KG1 (cell line): ENCODE results near the gene SOS2.

Experiments used
- DNase-seq: peaks from one replicate; lab custom pipeline; 2025; lab: John Stamatoyannopoulos, UW

Gene SOS2

DNA sequence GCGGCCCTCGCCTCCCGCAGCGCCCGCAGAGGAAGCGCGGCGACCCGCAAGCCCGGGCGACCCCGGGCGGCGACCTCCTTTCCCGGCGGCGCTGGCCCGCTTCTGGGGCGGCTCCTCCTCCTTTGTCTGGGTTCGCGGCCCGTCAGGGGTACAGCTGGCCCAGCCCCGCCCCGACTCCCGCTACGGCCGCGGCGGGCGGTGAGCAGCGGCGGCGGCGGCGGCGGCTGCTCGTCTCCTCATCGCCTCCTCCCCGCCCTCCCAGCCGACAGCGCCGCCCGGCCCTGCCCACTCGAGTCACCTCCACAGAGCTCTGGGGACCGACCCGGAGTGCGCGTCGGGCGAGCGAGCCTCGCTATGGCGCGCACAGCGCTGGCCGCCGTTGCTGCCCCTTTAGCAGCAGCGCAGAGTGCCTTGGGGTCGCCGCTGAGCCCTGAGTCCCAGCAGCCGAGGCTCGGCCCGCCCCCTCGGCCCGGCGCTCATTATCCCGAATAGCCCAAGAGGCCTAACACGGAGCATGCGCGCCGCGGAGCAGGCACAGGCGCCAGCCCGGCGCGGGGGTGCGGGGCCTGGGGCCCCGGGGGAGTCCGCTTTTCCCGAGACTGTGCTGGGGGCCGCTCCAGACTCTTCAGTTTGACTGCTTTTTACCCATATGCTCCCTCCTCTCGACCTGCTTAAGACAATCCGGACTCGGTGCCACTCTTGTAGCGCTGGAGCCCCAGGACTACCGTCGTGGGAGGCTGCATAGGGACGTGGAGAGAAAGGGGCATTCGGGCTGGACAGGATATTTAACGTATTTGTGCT lies at the start of gene SOS2:
Gene SOS2 (minus strand): TSS at position 104 of the 801 bp plus-strand sequence. CDS start 295 bp downstream, outside the sequence.
- peak; percentile 87 for DNase-seq

DNA sequence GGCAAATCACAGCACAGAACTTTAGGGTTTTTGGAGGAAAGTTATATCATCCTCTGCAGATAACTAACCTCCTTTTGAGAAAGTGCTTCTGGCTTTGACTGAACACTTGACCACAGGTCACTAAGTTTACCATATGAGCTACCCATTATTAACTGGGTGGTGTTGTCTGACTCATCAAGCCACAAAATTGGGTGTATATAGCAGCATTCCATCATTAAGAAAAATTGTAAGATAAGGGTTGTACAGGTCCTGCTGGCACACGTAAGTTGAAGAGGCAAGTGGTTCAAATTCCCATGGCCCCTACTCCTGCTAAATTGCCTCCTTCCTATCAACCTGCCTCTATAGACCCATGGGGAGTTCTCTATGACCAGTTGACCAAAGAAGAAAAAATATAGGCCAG lies 41.1 kb upstream of the SOS2 start:
- DNase-seq: no peak

DNA sequence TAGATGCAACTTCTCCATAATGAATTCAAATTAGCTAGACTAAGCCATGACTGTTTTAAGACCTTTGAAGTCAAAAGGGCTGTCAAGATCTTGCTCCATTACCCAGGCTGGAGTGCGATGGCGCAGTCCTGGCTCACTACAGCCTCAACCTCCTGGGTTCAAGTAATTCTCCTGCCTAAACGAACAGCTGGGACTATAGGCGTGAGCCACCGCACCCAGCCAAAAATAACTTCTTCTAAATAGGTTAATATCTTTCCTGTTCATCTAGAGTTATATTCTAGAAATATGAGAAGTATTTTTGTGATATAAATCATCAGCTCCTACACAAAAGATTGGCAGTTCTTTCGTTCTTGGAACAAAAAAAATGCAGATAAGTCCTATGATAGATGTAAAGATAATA lies 39.6 kb upstream of the SOS2 start:
- DNase-seq: no peak

DNA sequence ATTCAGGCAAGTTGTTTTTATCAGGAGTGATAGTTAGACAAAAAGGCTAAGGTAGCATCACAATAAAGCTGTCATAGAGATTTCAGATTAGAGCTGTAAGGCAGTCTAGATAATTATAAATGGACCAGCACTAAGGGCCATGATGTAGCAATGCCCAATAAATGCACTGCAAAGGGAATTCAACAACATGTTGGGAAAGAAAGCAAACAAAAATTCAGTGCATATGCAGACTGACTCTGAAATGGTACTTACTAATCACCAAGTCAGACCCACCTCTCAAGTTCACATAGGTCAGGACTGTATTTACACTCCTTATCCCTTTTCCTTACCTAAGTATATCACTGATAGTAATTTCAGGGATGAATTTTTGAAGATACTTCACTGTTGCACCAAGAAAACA lies 33.7 kb upstream of the SOS2 start:
- DNase-seq: no peak

DNA sequence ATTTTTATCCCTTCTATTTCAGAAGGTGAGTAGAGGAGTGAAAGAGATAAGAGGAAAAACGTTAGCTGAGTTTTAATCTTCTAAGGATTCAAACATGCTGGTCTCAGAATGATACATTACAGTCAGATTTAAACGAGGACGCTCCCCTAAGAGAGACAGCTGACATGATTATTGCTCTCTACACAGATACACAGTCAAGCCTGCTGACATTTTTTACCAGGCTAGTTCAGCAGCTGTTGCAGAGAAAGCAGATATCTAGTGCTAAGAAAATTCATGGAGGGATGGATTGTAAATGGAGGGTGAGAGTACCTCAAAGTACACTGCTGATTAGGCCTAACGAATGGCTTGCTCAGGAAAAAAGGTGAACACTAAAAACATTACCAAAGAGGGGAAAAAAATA lies 31.9 kb upstream of the SOS2 start:
- DNase-seq: no peak

DNA sequence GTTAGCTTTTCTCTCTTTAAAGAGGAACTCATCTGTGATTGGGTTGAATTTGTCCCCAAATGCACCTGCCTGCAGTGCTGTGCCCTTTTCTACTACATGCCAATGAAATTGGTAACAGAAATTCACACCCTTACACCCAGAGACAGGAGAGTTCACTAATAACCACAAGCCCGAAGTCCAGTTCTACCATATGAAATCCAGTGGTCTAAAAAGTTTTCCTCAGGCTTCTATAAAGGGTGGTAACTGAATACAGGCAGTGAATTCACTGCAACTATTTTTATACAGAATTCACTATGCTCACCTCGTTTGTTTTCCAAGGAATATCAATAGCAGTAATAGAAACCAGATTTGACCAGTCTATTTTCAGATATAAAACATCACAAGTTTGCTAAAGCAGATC lies 31.5 kb upstream of the SOS2 start:
- no peak for DNase-seq

DNA sequence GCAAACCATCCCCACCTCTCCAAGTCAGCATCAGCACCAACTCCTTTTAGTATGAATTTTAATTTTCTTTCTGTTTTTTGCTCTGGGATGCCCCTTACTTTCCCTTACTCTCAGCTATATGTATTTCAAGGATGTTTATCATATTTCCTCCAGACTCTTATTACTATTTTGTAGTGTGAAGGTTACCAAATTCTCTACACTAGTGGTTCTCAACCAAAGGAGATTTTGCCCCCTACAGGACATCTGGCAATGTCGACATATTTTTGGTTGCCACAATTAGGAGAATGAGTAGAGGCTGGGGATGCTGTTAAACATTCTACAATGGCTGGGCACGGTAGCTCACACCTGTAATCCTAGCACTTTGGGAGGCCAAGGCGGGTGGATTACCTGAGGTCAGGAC lies 29.1 kb upstream of the SOS2 start:
- no peak for DNase-seq

DNA sequence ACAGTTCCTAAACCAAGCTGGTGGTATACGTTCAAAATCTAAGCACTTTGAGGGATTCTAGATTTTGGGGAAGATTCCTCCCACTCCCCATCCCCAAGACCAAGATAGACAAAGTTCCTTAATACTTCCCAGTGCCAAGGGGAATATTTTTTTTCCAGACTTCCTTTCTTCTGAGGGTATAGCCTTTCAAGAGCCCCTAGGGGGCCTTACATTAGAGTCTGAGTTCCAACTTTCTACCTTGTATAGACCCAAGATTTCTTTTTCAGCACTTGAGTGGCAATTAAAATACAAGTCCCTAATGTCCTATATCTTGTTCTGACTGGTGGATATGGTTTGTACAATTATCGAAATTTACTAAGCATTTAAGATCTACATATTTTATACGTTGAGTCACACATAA lies 28.7 kb upstream of the SOS2 start:
- DNase-seq: no peak

DNA sequence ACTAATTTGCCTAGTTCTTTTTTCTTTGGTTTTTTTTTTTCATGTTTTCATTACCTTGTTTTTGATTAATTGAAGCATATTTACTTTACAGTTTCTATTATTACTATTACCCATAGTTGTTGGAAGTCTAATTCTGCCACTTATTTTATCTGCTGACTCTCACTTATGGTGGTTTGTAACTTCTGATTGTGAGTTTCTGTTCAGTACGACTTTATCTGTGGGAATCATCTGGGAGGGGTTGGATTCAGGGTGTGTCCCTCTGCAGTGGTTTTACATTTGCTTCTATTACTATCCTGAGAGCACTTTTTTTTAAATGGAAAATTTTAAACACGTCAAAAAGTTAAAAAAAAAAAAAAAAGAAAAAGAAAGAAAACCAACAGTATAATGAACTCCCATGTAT lies 26.4 kb upstream of the SOS2 start:
- DNase-seq: no peak

DNA sequence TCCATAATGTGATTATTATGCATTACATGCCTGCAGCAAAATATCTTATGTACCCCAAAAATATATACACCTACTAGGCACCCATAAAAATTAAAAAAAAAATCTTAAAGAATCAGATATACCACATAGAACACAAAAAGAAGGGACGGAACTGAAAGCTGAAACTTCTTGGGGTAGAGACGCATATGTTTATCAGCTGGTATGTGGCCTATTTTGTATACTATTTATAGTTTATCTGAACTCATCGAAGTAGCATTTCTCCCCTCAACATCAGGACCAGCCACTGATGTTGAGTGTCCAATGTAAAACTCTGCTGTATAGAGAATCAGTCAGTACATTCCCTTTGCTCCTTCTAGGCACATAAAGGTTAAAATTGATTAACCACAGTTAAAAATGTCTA lies 22.9 kb upstream of the SOS2 start:
- DNase-seq: no peak

DNA sequence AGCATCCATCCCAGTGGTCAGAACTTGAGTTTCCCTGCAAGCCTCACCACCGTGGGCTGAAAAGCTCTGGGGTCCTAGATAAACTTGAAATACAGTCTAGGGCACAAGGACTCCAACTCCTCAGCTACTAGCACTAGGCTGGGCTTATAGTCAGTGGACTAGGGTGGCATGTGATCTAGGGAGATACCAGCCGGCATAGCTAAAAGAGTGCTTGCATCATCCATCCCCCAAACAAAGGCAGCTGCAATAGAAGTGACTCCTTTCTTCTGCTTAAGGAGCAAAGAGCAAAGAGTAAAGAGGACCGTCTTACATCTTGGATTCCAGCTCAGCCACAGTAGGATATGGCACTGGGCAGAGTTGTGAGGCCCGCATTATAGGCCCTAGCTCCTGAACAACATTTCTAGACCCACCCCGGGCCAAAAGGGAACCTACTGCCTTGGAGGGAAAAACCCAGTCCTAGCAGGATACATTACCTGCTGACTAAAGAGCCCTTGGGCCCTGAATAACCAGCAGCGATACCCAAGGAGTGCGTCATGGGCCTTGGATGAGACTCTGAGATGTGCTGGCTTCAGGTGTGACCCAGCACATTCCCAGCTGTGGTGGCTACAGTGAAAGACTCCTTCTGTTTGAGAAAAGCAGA lies 17.9 kb upstream of the SOS2 start:
- DNase-seq: no peak

DNA sequence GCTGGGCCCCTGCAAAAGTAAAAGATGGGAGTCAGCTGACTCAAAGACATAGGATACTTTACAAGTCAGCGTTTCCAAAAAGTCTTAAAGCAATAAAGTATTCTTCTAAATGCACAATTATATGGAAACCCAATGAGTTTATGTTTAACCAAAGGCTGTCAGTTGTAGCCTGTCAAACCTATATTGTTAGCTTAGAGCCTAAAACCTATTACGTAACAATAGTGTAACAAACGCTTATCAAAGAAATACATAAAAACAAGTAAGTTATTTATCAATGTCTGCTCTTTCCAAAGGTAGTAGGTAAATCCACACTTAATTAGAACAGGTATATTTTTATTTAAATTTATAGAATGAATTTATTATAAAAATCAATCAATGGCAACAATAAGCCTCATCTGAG lies 15.9 kb upstream of the SOS2 start:
- no peak for DNase-seq

DNA sequence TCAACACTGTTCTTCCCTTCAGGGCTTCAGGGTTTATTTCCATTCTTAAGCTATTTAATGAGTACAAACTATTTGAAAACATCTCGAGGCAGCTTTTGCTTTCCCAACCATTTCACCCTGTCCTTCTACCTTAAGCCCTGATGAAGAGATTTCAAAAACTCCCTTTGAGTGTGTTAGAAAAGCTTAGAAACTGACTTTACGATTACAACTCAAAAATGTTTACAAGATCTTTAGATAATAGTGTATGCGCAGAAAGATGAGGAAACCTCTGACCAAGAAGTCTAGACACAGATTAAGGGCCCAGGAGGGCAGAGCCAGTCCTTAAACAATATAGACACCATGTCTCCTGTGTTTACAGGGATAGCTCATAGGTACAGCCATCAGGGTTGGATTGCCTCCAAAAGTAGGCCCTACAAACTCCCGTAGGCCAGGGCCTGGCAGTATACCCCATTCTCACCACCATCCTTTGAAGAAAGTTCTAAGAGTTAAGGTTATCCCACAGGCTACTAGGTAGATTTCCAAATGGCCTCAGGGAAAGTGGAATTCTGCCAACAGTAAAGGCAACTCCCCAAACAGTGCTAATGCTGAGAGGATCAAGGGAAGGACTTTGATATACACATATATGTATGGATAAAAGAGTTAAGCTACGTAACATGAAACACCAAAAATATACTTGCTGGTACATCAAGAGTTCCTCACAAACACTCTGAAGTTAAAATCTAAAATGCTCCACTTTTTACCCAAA lies 11.4 kb upstream of the SOS2 start:
- DNase-seq: no peak

DNA sequence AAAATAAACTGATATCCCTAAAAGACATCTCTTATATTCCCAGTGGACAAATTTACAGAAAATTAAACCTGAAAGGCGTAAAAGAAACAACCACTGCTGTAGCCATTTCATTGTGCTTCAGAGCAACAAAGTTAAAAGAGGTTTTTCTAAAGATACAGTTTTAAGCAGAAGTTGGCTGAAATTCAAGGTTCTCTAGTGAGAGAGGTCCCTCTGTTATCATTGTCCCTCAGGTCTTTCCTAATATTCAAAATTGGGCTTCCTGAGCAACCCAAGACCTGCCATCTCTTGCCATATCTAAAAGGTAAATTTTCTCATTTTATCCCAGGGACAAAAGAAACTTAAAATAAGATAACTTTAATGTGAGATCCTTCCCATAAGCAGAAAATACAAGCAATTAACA lies 10.7 kb upstream of the SOS2 start:
- no peak for DNase-seq

DNA sequence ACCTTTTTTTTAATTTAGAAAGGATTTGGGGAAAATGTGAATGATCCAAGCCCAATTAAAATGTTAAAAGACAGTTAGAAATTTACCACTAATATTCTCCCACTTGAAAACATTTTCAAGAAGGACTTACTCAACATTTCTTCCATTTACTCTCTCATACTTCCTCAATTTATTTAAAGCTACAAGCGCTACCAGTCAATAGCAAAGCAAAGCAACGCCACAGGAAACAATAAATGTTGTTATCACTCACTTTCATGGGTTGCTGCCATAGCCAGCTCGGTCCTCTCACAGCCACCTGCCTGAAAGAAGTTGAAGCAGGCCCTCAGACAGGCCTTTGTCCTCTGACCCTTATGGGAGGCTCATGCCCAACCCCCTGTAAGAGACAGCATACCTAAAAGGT lies 6.0 kb upstream of the SOS2 start:
- DNase-seq: no peak

DNA sequence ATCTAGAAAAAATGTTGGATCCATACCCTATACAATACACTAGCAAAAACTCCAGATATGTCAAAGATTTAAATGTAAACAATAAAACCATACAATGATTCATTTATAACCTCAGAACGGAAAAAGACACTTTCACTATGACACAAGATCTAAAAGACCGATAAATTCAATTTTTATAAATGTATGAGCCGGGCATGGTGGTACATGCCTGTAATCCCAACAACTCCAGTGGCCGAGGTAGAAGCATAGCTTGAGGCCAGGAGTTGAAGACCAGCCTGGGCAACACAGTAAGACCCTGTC lies 2.5 kb upstream of the SOS2 start:
- no peak for DNase-seq

DNA sequence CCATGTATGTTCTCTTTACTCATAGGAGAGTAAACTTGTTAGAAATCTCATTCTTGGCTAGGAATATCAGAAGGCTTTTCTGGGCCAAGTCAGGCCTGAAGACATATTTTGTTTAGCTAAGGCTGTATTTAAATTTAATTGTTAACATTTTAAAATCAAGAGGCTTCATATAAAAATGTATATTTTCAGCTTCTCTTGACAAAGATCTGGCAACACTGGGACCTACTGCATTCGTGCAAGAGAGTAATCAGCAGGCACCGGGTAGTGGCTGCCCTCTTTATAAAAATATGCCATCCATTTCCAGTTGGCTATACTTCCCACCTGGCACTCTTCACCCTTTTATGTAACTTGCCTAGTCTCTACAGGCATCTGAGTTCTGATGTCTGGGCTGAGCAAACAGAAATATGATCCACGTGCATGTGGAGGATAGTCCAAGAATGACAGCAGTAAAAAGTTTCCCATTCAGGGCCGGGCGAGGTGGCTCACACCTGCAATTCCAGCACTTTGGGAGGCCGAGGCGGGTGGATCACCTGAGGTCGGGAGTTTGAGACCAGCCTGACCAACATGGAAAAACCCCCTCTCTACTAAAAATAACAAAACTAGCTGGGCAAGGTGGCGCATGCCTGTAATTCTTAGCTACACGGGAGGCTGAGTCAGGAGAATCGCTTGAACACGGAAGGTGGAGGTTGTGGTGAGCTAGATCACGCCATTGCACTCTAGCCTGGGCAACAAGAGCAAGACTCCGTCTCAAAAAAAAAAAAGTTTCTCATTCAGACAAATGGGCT lies 2.0 kb upstream of the SOS2 start:
- DNase-seq: no peak

DNA sequence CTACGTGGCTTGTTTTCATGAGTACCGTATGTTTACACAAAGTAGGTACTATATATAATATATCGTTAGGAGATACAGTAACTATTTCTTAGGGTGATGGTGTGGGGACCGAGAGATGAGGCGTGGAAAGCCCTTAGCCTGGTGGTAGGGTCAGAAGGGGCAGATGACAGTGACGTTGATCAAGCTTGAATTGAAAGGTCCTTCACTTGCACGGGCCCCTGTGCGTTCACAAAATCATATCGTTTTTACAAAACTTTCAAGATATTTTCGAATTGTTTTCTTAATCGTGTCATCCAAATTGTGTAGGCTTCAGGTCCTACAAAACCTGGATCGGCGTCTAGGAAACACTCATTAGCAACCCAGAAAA lies 881 bp upstream of the SOS2 start:
- DNase-seq: no peak

DNA sequence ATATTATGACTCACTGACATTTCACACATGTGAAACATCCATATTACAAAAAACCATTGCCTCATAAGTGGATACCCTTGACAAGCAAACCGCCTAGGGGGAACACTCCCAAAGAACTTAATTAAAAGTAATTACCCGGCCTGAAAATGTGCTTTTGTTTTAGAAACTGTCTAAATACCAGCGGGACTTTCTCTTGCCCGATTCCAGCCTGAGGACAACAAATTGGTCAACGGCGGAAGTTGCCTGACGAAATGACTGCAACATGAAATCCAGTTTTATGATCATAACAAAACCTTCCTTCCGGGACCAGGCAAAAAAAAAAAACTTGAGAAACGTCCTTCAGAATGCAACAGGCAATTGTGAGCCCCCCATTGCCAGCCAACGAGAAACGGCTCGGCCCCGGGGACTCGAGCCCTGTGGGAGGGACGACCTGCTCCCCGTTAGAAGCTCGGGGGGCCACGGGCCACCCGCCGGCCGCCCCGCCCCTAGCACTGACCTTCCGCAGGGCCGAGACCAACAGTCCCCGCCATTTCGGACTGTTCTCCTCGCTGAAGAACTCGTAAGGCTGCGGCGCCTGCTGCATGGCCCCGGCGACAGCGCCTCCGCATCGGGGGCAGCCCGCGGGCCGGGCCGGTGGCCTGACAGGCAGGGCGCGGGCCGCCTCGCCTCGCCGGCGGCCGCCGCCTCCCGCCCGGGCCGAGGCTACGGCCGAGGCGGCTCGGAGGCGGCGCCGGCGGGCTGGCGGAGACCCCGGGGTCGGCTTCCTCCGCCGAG lies 490 bp downstream of the SOS2 start:
- peak; percentile 70 for DNase-seq

DNA sequence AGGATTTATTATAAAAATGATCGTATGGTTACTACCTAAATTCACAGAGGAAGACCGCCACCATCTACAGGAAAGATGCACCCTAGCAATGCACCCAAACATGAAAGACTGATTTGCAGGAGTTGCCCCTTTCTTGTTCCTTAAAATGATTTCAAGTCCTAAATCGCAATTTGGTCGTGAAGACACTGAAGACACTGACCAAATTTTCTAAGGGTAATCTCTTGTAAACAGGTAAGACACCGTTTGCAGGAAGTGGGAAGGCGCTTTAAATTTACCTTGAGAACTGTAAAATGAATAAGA lies 1.0 kb downstream of the SOS2 start:
- no peak for DNase-seq

DNA sequence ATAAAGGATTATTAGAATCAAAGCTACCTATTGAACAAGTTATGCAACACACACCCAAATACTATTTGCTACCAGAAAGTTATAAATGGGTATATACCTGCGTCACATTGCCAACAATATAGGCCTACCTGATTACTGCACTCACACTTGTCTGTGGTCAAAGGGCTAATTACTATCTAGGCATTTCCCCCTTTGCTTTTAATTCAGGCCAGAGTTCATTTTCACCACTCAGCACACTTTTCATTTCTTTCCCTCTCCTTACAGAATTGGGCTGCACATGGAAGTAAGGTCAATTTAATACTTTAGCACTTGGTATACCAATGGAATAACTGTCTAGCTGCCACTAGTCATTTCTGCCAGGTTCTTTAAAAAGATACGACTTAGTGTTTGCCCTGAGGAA lies 1.7 kb downstream of the SOS2 start:
- DNase-seq: no peak

DNA sequence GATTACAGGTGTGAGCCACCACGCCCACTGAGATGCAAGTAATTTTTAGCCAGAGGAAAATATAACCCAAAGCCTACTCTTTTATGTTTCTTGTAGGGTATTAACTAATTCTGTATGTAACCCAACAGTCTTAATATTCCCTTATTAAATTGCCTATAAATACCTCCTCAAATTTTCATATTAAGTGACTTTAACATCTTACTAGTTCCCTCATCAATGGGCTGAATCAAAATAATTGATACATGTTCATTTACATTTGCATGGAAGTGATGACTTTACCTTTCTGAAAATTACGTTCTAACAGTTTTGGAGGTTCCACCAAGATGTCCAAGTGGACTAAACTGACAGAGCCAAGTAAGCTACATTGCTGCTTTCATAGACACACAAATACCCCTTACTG lies 3.1 kb downstream of the SOS2 start:
- DNase-seq: no peak
